Upper lobe of right lung (tissue), 1 donor: ENCODE measurements around the gene PLXNA2. TPM values are rescaled to one million over a fixed set of nuclear protein-coding genes. Genes with fewer than 3 reads are reported as not detected.

ENCODE experiments used
- ATAC-seq: fragments of 200-7000 bp; cut with Tn5 transposase; one replicate; pipeline ENCODE4 v1.9.1; 2020; ENCODE audit warnings: mild to moderate bottlenecking, moderate library complexity
- DNase-seq: peaks from one replicate; pipeline ENCODE4 v3.0.0-alpha.2; 2020
- H3K27ac ChIP-seq: fragments of 200-600 bp; one replicate; pipeline ENCODE4 v1.8.0; 2022
- H3K27me3 ChIP-seq: fragments of 200-600 bp; one replicate; pipeline ENCODE4 v1.8.0; 2022; ENCODE audit warnings: mild to moderate bottlenecking
- H3K36me3 ChIP-seq: fragments of 200-600 bp; one replicate; pipeline ENCODE4 v1.8.0; 2022
- H3K4me1 ChIP-seq: fragments of 200-600 bp; one replicate; pipeline ENCODE4 v1.8.0; 2022
- H3K4me3 ChIP-seq: fragments of 200-600 bp; one replicate; pipeline ENCODE4 v1.8.0; 2022; ENCODE audit warnings: mild to moderate bottlenecking
- H3K9me3 ChIP-seq: fragments of 200-600 bp; one replicate; pipeline ENCODE4 v1.8.0; 2022
- CTCF ChIP-seq: fragments of 200-600 bp; IDR thresholded peaks from one replicate; pipeline ENCODE4 v1.8.0; 2022; ENCODE audit warnings: antibody characterized with exemption
- intact Hi-C: fragments of 100-400 bp; cut with DNase I; formaldehyde crosslinking; loops from one replicate; pipeline ENCODE4 v1.11.0; 2022
- total RNA-seq: library from RNA; stranded (reverse); fragmentation: NEBNext Ultra II Directional; extraction: Animal tissue kit (Norgen Biotek cat#: 25700); gene quantifications from one replicate; pipeline ENCODE4 v1.2.1, GENCODE V29; 2021
- donor health status: DM: no; HTN: yes; CAD: no; lungs with severe emphysema.

The PLXNA2 gene
- total RNA-seq, 1 donor from 2014 or later, result 98.5 TPM

DNA sequence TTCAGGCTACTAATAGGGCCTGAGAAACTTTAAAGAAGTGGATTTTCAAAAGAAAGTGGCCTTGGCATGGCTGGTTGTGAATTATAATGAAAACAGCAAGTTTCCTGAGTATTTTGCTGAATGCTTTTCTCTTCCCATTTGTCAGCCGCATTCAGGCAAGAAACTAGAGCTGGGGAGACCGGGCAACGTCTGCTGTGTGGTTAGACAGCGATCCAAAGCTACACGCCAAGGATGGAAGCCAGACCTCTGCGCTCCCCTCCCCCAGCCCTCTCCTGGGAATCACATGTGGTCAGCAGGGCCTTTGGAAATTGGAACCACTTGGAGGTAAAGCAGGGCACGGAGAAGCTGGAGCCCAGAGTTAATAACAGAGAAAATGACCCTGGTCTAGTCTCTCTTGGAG is 219.2 kb downstream of the PLXNA2 start:
- no peaks in the 10 kb centered on the region for H3K9me3 ChIP-seq
- H3K4me3 ChIP-seq, result no peak overlapping the region
- no peaks in the 10 kb centered on the region for H3K27me3 ChIP-seq
- H3K4me1 ChIP-seq, result peaks cover 8% of the 10 kb centered on the region
- ATAC-seq (no peak), DNase-seq (peak; percentile 18)
- intact Hi-C loops, result loop anchor here (10.0 kb wide), 1 partner anchor 220 kb away; the partner anchor contains the start of gene PLXNA2
- H3K36me3 ChIP-seq, result peaks cover 42% of the 10 kb centered on the region
- no peak overlapping the region for H3K27ac ChIP-seq
- no peak for TF ChIP-seq CTCF

GRCh38 chr1:208024406-208024805 is 219.8 kb downstream of the PLXNA2 start:
- intact Hi-C loops, result loop anchor here (10.0 kb wide), 1 partner anchor 220 kb away; the partner anchor contains the start of gene PLXNA2
- TF ChIP-seq CTCF, result no peak
- H3K9me3 ChIP-seq, result no peaks in the 10 kb centered on the region
- peaks cover 41% of the 10 kb centered on the region for H3K36me3 ChIP-seq
- ATAC-seq, result no peak
- no peaks in the 10 kb centered on the region for H3K27me3 ChIP-seq
- peak; percentile 47 for DNase-seq
- no peak overlapping the region for H3K27ac ChIP-seq
- H3K4me1 ChIP-seq, result peaks cover 4% of the 10 kb centered on the region
- no peak overlapping the region for H3K4me3 ChIP-seq

GRCh38 chr1:208019257-208019656 is 224.9 kb downstream of the PLXNA2 start:
- DNase-seq (no peak), ATAC-seq (no peak)
- Histone ChIP-seq H3K27ac (no peak overlapping the region), H3K9me3 (no peaks in the 10 kb centered on the region), H3K4me1 (no peaks in the 10 kb centered on the region), H3K4me3 (no peak overlapping the region), H3K27me3 (no peaks in the 10 kb centered on the region), H3K36me3 (no peaks in the 10 kb centered on the region)
- intact Hi-C loops, result no loop called here
- no peak for TF ChIP-seq CTCF

DNA sequence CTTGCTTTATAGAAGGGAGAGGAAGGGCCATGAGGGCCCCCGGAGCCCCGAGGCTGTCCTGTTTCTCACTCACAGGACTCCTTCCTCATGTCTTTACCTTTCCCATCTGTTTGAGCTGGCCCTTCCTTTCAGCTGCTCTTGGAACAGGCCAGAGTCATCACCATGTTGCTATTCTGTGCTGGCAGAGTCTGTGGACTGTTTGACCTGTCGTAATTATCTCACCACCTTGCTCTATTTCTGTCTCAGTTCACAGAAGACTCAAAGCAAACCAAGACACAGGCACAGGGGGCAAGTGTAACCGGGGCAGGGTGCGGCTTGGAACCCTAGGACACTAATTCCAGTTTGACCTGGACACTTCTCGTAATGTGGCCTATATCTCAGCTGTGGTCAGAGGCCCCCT is 228.9 kb downstream of the PLXNA2 start:
- Histone ChIP-seq H3K4me1 (no peaks in the 10 kb centered on the region), H3K27ac (no peak overlapping the region), H3K27me3 (no peaks in the 10 kb centered on the region), H3K9me3 (no peaks in the 10 kb centered on the region), H3K36me3 (no peaks in the 10 kb centered on the region), H3K4me3 (no peak overlapping the region)
- DNase-seq (no peak), ATAC-seq (no peak)
- TF ChIP-seq CTCF, result no peak
- intact Hi-C loops, result no loop called here

DNA sequence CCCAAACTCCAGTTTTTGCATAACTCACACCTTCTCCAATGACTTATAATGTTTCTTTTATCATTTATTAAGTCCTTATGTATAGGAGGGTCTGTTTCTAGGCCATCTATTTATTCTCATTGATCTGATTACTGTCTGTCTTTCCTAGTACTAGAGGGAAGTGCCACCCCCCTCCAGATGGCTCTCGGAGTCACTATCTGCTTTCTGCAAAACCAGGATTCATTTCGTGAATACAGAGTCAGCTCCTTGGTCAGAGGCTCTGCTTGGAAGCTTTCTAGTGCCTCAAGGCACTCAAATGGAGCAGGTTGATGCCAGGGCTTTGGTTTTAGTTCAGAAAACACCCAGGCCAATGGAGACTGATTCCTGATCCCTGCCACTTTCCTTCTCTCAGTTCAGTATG is 231.0 kb downstream of the PLXNA2 start:
- no peak for TF ChIP-seq CTCF
- no peak for ATAC-seq
- no peak for DNase-seq
- no peaks in the 10 kb centered on the region for H3K27me3 ChIP-seq
- no peak overlapping the region for H3K27ac ChIP-seq
- H3K9me3 ChIP-seq, result no peaks in the 10 kb centered on the region
- no peaks in the 10 kb centered on the region for H3K4me1 ChIP-seq
- H3K36me3 ChIP-seq, result no peaks in the 10 kb centered on the region
- intact Hi-C loops, result no loop called here
- no peak overlapping the region for H3K4me3 ChIP-seq

- DNase-seq (no peak), ATAC-seq (no peak)
- Histone ChIP-seq H3K4me1 (no peaks in the 10 kb centered on the region), H3K9me3 (no peaks in the 10 kb centered on the region), H3K4me3 (no peak overlapping the region), H3K36me3 (no peaks in the 10 kb centered on the region), H3K27ac (no peak overlapping the region), H3K27me3 (no peaks in the 10 kb centered on the region)
- intact Hi-C loops, result no loop called here
- TF ChIP-seq CTCF, result no peak
Observed at GRCh38 chr1:208012721-208013120, 231.5 kb downstream of the PLXNA2 start.
